GM18526 (cell line): ENCODE results near the gene NUDT3.
A peak's percentile ranks its signal among the peaks of the same experiment; 100 is the strongest.

Experiments used
- POLR2A ChIP-seq: IDR thresholded peaks from 3 replicates; pipeline ENCODE4 v1.6.1; 2011; ENCODE audit not compliant: insufficient read length; ENCODE audit errors: extremely low read depth

NUDT3 gene

DNA sequence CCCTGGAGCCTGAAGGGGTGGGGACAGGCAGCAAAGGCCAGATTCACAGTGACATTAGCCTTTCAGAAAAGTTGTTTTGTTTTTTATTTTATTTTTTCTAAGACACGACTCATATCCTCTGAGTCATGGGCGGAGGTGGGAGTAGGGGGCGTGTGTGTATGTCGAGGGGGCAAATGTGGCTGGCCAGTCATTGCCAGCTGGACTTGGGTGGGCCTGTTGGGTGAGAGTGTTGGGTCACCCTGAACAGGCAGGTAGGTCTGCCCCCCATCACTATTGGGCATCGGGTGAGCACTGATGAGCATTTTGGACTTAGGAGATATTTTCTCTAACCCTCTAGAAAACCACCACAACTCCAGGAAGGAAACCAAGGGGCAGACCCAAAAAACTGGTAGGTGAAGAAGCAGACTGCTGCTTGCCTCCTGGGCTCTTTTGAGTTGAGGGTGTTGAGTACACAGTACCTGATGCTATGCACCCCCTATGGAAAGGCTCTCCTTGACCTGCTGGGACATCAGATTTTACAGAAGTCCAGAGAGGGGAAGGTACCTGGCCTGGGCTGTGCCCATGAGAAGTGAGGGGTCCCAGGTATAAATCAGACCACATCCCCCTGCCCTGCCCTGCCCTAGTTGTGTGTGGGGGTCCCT lies 149.2 kb downstream of the NUDT3 start:
- no peak for TF ChIP-seq POLR2A

DNA sequence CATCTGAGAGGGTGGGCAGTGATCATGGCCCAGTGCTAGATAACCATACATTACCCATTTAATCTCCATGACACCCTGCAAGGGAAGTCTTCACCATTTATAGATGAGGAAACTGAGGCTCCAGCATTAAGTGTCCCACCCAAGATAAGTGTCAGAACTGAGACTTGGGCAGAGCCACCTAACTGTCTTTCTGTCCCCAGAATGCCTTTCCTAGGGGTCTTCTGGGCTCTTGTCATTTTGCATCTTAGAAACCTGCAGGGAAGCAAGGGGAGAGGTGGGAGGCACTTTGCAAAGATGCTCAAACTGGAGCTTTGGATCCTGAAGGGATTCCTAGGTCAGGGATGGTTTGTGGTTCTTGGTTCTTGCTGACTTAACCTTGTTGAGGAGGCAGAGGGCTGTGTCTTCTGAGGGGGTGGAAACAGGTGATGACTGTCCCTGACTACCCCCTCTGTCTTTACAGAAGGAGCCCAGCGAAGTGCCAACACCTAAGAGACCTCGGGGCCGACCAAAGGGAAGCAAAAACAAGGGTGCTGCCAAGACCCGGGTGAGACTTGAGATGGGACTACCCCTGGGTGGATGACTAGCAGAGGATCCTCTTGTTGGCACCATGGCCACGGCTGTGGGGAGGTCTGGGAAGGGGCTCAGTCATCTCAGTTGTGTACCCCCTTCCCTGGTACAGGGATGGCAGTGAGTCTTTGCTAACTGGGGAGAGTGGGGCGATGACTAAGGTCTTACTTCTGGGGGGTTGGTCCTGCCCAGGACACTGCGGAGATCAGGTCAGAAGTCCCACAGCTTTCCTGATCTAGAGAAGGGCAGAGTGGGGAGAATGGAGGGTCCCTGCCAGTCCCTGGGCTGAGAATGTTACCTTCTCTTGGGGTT lies 150.0 kb downstream of the NUDT3 start:
- peak; percentile 12 for TF ChIP-seq POLR2A

DNA sequence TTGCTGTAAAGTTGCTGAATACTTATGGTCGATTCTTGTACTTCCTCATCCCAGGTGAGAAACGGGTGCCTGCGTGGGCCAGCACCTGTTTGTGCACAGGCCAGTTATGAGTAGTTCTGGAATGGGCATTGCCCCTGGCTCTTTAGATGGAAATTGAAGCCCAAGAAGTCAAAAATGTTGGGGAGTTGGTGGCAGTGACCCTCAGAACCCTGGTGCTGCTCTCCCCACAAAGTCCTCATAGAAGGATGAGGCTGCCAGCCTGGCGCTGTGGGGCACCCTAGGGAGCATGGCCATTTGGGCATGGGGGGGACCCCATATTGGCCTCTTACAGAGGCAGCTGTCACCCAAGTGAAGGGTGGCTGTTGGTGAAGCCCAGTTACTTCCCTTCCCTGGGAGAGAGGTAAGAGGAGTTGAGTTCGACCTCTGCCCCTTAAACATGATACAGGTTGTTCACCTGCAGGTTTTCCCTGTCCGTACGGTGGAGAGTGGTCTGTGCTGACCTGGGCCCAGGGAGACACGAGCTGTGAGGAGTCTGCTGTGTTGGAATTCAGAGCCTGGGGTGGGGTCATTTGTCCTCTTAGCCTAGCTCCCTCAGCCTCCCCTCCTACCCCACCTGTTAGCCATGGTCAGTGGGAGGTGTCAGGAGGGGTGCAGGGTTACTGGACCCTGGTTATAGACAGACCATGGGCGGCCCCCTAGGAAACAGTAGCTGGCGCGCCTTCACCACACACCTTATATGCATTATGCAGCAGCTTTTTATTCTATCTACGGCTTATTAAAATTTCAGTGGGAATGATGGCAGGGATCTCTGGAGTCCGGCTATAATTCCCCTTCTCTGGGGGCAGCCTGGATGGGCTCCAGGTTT lies 150.9 kb downstream of the NUDT3 start:
- TF ChIP-seq POLR2A = no peak

DNA sequence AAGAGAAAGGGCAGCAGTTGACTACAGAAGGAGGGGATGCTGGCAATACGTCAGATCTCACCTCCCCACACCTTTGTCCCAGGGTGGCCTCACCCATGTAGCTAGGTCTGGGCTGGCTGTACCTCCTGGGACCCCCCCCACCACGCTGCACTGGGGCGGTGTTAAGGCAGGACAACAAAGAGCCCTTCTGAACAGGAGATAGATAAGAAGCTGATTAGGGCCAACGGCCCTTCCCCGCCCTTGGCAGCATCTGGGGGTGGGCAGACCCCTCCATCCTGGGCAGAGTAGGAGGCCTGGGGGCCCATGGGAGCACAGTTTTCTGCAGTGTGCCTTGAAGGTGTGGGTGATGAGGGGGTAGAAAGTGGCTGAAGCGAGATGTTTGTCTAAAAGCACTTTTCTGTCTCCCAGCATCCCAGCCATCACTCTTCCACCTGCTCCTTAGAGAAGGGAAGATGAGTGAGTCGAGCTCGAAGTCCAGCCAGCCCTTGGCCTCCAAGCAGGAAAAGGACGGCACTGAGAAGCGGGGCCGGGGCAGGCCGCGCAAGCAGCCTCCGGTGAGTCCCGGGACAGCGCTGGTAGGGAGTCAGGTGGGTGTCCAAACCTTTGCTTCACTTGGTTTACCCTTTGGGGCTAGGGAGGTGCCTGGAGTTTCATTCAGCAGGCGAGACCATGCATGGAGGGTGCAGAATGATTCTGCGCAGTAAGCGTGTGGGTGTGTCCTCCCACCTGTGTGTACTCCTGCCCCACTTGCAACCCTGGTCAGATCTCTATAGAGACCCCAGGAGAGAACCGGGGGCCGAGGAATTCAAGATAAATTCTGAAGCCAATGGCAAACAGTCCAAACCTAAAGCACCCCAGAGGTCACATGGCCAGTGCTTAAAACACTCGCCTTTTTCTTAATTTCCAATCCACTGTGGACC lies 151.9 kb downstream of the NUDT3 start:
- TF ChIP-seq POLR2A = no peak

GRCh38 chr6:34239893-34240292 lies 152.6 kb downstream of the NUDT3 start:
- TF ChIP-seq POLR2A = no peak

GRCh38 chr6:34239500-34239825 lies 153.0 kb downstream of the NUDT3 start:
- TF ChIP-seq POLR2A = no peak

GRCh38 chr6:34238585-34239499 lies 153.6 kb downstream of the NUDT3 start:
- TF ChIP-seq POLR2A = no peak

DNA sequence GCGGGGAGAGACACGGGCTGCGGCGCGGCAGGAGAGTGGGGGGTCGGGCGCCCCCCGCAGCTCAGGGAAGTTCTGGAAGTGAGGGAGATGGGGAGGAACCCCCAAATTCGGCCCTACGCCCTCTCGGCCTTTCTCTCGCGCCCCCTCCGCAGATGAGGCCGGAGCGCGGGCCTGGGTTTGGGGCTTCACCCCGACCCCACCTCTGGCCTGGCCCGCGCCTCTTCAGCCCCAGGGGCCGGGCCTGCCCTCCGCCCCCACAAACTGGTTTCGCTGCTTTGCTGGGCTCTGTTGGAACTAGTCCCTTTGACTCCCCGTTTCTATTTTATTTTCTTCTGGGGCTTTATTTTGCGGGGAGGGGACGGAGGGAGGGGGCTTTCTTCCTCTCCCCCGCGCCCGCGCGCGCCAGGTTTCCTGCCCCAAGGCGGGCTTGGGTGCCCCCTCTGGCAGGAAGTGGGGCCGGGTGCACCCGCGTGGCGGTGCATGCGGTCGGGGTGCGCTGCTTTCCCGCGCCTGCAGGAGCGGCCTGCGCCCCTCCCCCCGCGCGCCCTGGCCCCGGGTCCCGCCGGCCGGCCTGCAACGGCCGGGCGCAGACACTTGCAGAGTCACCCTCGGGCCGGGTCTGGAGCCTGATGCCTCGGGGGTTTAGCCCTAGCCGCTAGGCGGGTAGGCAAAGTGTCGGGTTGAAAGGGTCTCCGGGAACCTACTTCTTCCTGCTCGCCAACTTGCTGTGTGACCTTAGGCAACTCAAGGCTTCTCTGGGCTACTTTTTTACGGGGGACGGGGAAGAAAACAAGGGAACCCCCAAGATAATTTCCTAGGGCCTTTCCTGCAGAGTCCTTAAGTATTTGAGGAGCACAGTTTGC lies 154.5 kb downstream of the NUDT3 start:
- TF ChIP-seq POLR2A = no peak

- TF ChIP-seq POLR2A = no peak
These were observed 155.2 kb downstream of the NUDT3 start for GRCh38 chr6:34237316-34237721.

DNA sequence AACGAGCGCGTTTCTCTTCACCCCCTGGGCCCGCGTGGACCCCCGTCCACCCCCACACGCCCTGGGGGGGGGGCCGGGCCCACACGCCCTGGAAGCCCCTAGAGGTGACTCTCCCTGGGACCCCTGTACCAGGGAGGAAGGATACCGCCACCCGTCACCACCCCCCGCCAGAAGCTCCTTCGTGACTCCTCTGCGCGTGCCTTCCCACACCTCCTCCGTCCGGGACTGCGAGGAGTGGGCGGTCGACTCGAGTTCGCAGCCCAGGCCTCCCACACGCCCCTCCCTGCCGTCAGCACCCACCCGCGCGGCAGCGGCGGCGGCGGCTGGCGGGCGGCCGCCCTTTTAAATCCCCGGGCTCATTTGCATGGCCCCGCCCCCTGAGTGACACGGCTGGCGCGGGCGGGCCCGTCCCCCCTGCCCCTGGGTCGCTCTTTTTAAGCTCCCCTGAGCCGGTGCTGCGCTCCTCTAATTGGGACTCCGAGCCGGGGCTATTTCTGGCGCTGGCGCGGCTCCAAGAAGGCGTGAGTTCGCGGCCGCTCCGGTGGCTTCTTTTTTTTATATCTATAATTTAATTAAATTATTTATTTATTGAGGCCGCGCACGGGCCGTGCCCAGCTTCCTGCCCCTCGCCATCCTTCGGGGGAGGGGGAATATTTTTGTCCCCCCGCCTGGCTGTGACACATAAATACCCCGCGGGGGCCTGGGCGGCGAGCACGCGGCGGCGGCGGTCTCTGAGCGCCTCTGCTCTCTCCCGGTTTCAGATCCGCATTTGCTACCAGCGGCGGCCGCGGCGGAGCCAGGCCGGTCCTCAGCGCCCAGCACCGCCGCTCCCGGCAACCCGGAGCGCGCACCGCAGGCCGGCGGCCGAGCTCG lies 155.8 kb downstream of the NUDT3 start, which contains the start of gene HMGA1:
HMGA1 (plus strand) TSS at position 431 of the 873 bp plus-strand sequence. CDS start 3,908 bp downstream, outside the sequence.
- TF ChIP-seq POLR2A = peak; percentile 99

DNA sequence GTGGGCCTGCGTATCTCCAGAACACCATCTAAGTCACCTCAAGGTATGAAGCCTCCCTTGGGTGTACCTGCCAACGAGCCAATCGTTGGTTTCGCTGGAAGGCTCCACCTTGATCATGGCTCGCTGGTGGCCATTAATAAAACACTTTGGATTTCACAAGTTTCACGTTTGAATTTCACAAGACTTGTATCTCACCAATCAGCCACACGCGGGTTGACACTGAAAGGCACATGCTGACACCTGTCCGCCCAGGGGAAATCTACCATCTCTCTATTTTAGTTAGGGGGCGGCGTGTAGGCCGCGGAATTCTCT lies 156.4 kb downstream of the NUDT3 start:
- TF ChIP-seq POLR2A = no peak
